Stimulated activated naive B cell treated with anti-CD40 and anti-IgM and Interleukin-4, amounts not matched to agents 10 μg/mL and 1 μg/mL and 100 μg/mL, for 72 hours (primary cell): ENCODE results near the gene GET3.

Experiments
- ATAC-seq, 2 donors: fragments of 150-1000 bp; cut with Tn5 transposase; replicated peaks; 2 replicates each; pipeline ENCODE4 v1.10.0; 2021; ENCODE audit warnings: moderate library complexity in 1 of 2
- DNase-seq: peaks from one replicate; pipeline ENCODE4 v3.0.0; 2021
- H3K27ac Mint-ChIP-seq: one replicate; pipeline ENCODE4 v1.8.0; 2022; ENCODE audit warnings: mild to moderate bottlenecking, mixed read lengths
- H3K27me3 Mint-ChIP-seq, 2 donors: one replicate each; pipeline ENCODE4 v1.8.0; 2022; ENCODE audit warnings: mixed read lengths in 2 of 2
- H3K36me3 Mint-ChIP-seq, 2 donors: one replicate each; pipeline ENCODE4 v1.8.0; 2022; ENCODE audit warnings: mixed read lengths in 2 of 2, mild to moderate bottlenecking in 1 of 2
- H3K4me1 Mint-ChIP-seq, 2 donors: one replicate each; pipeline ENCODE4 v1.8.0; 2022; ENCODE audit warnings: mixed read lengths in 2 of 2, mild to moderate bottlenecking in 1 of 2
- H3K4me3 Mint-ChIP-seq, 2 donors: one replicate each; pipeline ENCODE4 v1.8.0; 2022; ENCODE audit warnings: mild to moderate bottlenecking in 2 of 2, mixed read lengths in 2 of 2, moderate library complexity in 1 of 2
- H3K9me3 Mint-ChIP-seq, 2 donors: one replicate each; pipeline ENCODE4 v1.8.0; 2022; ENCODE audit warnings: mixed read lengths in 2 of 2, mild to moderate bottlenecking in 1 of 2

GET3 gene

DNA sequence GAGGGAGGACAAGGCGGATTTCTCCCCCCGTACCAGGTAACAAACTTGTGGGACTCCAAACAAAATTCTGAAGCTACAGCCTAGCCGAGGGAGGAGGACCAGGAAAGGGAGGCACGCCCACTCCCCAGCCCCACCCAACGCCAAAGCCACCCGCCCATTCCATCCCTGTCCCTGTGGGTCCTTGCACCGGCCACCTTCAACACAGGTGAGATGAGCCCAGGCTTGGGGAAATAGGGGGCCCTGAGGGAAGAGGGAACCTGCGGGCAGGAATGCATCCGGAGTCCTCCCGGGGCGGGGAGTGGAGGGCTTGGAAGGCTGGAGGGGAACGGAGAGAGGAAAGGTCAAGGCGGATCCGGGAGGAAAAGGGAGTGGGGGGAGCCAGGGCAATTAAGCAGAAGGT, 14.3 kb downstream of the GET3 start, which contains the start of gene BEST2:
Gene BEST2, plus strand, starts transcription at position 157 of the 400 bp plus-strand sequence. CDS start 802 bp downstream, outside the sequence.
- Mint-ChIP-seq H3K27ac (no peak within 1 kb of the TSS), H3K9me3 (peaks cover 6 to 8% of the 10 kb centered on the region in 2 donors), H3K27me3 (peaks cover 41 to 46% of the 10 kb centered on the region in 2 donors), H3K36me3 (peaks cover 19% of the 10 kb centered on the region in 2 donors), H3K4me3 (no peak within 1 kb of the TSS), H3K4me1 (peaks cover 8 to 12% of the 10 kb centered on the region in 2 donors)
- ATAC-seq = no peak
- DNase-seq = no peak

DNA sequence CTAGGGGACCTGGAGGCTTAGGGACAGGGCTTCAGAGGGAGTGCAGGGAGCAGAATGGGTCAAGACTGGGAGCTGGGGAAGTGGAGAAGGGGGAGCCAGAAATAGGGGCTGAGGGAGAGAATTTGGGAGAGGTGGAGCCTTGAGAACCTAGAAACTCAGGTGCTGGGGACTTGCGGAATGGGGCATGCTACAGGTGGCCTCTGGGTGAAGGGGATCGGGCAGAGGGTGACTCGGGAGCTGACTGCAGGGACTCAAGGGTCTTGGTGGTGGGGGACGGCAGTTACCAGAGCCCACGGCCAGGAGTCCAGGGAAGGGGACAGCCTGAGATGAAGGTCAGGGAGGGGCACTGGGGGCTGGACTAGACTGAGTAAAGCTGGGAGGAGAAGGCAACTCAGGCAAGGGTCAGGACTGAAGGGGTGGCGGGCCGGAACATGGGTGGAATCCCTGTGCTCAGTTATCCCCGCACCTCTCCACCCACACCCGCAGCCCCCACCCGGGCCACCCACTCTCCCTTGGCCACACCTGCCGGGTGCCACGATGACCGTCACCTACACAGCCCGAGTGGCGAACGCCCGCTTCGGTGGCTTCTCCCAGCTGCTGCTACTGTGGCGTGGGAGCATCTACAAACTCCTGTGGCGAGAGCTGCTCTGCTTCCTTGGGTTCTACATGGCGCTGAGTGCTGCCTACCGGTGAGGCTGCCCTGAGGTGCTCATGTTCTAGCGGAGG, 14.9 kb downstream of the GET3 start:
- H3K27ac Mint-ChIP-seq = no peak overlapping the region

GRCh38 chr19:12754465-12755196, 17.3 kb downstream of the GET3 start:
- peaks cover 44 to 46% of the 10 kb centered on the region in 2 donors for H3K27me3 Mint-ChIP-seq
- H3K27ac Mint-ChIP-seq = no peak overlapping the region
- peaks cover 4 to 7% of the 10 kb centered on the region in 2 donors for H3K4me1 Mint-ChIP-seq
- H3K9me3 Mint-ChIP-seq = no peaks in the 10 kb centered on the region
- ATAC-seq (no peak), DNase-seq (no peak)
- H3K4me3 Mint-ChIP-seq = no peak overlapping the region
- H3K36me3 Mint-ChIP-seq = no peaks in the 10 kb centered on the region

More for the DNA sequence above, 14.9 kb downstream of the GET3 start:
- H3K4me3 Mint-ChIP-seq = no peak overlapping the region
- H3K4me1 Mint-ChIP-seq = peaks cover 8 to 12% of the 10 kb centered on the region in 2 donors
- no peak for ATAC-seq
- H3K27me3 Mint-ChIP-seq = peaks cover 41 to 46% of the 10 kb centered on the region in 2 donors
- no peak for DNase-seq
- peaks cover 13 to 14% of the 10 kb centered on the region in 2 donors for H3K36me3 Mint-ChIP-seq
- H3K9me3 Mint-ChIP-seq = peaks cover 6 to 8% of the 10 kb centered on the region in 2 donors

- H3K27me3 Mint-ChIP-seq = peaks cover 33 to 38% of the 10 kb centered on the region in 2 donors
- H3K36me3 Mint-ChIP-seq = no peaks in the 10 kb centered on the region
- no peak overlapping the region for H3K27ac Mint-ChIP-seq
- peaks cover 0 to 4% of the 10 kb centered on the region in 2 donors for H3K4me1 Mint-ChIP-seq
- DNase-seq = no peak
- peak overlapping the region in 1 of 2 donors; percentile 16 for H3K4me3 Mint-ChIP-seq
- H3K9me3 Mint-ChIP-seq = no peaks in the 10 kb centered on the region
- ATAC-seq = no peak
These were observed 19.0 kb downstream of the GET3 start for GRCh38 chr19:12756150-12756883.

- ATAC-seq (peak; percentile 81 to 86), DNase-seq (peak; percentile 45)
- Mint-ChIP-seq H3K27ac (no peak overlapping the region), H3K27me3 (peaks cover 26 to 28% of the 10 kb centered on the region in 2 donors), H3K4me1 (peaks cover 0 to 4% of the 10 kb centered on the region in 2 donors), H3K36me3 (no peaks in the 10 kb centered on the region), H3K4me3 (peak overlapping the region; percentile 61 to 72), H3K9me3 (no peaks in the 10 kb centered on the region)
These were observed 20.4 kb downstream of the GET3 start for GRCh38 chr19:12757544-12758274.

DNA sequence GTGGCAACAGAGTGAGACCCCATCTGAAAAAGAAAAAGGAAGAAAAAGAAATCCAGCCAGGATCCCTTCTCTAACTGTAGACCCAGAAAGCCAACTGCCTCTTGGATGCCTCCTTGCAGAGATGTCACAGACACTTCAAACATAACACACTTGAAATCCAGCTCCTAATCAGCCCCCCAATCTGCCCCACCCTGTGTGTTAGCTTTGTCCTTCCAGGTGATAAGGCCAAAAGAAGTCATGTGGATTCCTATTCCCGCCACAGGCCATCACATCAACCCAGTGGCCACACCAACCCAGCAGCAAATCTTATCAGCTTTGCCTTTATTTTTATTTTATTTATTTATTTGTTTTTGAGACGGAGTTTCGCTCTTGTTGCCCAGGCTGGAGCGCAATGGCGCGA, 22.4 kb downstream of the GET3 start:
- H3K36me3 Mint-ChIP-seq = peaks cover 0 to 4% of the 10 kb centered on the region in 2 donors
- no peak for DNase-seq
- H3K4me3 Mint-ChIP-seq = no peak overlapping the region
- H3K4me1 Mint-ChIP-seq = peaks cover 0 to 4% of the 10 kb centered on the region in 2 donors
- H3K27me3 Mint-ChIP-seq = peaks cover 12 to 16% of the 10 kb centered on the region in 2 donors
- H3K27ac Mint-ChIP-seq = no peak overlapping the region
- no peak for ATAC-seq
- no peaks in the 10 kb centered on the region for H3K9me3 Mint-ChIP-seq

DNA sequence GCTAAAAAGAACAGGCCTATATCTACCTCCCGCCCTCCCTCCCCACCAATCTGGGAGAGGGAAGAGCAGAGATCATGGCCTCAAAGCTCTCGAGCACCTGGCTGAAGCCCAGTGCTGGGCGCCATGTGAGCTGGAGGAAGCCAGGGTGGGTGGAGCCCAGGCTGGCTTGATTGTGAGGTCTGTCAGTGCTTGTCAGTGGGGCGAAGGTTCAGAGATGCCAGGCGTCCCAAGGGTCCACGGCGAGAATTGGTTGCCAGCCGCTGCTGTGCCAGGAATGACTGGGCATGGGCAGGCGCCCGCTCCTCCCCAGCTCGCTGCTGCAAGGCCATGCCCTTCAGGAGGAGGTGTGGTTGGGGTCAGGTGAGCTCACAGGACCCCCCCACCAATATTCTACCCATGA, 25.8 kb downstream of the GET3 start:
- H3K4me3 Mint-ChIP-seq = no peak overlapping the region
- ATAC-seq = no peak
- no peak overlapping the region for H3K27ac Mint-ChIP-seq
- peaks cover 11 to 13% of the 10 kb centered on the region in 2 donors for H3K36me3 Mint-ChIP-seq
- H3K9me3 Mint-ChIP-seq = no peaks in the 10 kb centered on the region
- peaks cover 0 to 4% of the 10 kb centered on the region in 2 donors for H3K27me3 Mint-ChIP-seq
- peaks cover 6 to 8% of the 10 kb centered on the region in 2 donors for H3K4me1 Mint-ChIP-seq
- no peak for DNase-seq

- DNase-seq = no peak
- Mint-ChIP-seq H3K27ac (no peak overlapping the region), H3K4me3 (no peak overlapping the region), H3K9me3 (no peaks in the 10 kb centered on the region), H3K36me3 (peaks cover 11 to 15% of the 10 kb centered on the region in 2 donors), H3K27me3 (no peaks in the 10 kb centered on the region), H3K4me1 (peaks cover 5 to 8% of the 10 kb centered on the region in 2 donors)
- no peak for ATAC-seq
These were observed 27.4 kb downstream of the GET3 start for GRCh38 chr19:12764698-12765097.

DNA sequence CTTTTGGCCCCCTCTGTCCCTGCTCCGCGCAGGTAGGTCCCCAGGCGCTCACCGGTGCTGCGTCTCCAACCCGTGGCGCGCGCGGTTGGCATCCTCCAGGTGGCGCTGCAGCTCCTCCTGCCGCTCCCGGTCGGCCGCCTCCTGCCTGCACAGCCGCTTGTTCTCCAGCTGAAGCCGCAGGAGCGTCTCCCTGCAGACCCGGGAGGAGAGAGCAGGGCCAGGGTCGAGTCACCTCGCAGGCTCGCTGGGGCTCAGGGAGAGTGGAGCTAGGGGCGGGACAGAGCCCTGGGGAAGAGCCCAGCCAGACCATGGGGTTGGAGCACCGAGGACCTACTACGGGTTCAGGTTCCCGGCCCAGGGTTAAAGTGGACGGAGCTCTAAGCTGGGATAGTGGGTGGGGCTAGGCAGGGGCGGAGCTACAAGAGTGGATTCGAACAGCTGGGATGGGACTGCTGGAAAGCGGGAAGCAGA, 28.8 kb downstream of the GET3 start:
- Mint-ChIP-seq H3K36me3 (peaks cover 15 to 16% of the 10 kb centered on the region in 2 donors), H3K9me3 (no peaks in the 10 kb centered on the region), H3K27ac (peak overlapping the region; percentile 59), H3K4me3 (peak overlapping the region; percentile 76 to 77), H3K4me1 (peaks cover 7 to 8% of the 10 kb centered on the region in 2 donors), H3K27me3 (no peaks in the 10 kb centered on the region)
- DNase-seq = peak; percentile 72
- peak; percentile 92 to 95 for ATAC-seq

- DNase-seq (no peak), ATAC-seq (no peak)
- Mint-ChIP-seq H3K27ac (no peak overlapping the region), H3K36me3 (peaks cover 15 to 16% of the 10 kb centered on the region in 2 donors), H3K4me1 (peaks cover 7 to 8% of the 10 kb centered on the region in 2 donors), H3K9me3 (no peaks in the 10 kb centered on the region), H3K27me3 (no peaks in the 10 kb centered on the region), H3K4me3 (no peak overlapping the region)
These were observed 29.9 kb downstream of the GET3 start for GRCh38 chr19:12767150-12767549.

GRCh38 chr19:12767666-12768065, 30.4 kb downstream of the GET3 start:
- ATAC-seq (no peak), DNase-seq (no peak)
- H3K27ac Mint-ChIP-seq = no peak overlapping the region
- H3K4me3 Mint-ChIP-seq = no peak overlapping the region
- H3K4me1 Mint-ChIP-seq = peaks cover 7 to 8% of the 10 kb centered on the region in 2 donors
- H3K36me3 Mint-ChIP-seq = peaks cover 15 to 16% of the 10 kb centered on the region in 2 donors
- no peaks in the 10 kb centered on the region for H3K27me3 Mint-ChIP-seq
- no peaks in the 10 kb centered on the region for H3K9me3 Mint-ChIP-seq

DNA sequence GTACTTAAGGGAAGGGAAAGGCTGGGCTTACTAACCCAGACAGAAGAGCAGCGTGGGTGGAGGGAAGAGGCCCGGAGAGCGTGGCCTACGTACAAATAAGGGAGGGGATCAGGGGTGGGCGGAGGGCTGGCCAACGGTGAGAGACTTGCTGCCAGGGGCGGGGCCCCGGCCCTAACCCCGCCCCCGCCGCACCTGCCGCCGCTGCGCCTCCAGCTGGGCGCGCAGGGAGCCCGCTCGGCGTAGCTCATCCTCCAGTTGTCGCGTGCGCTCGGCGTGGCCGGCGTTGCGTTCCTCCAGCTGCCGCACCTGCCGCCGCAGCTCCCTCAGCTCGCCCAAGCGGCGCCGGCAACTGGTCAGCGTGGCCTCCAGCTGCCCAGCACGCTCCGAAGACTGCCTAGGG, 32.4 kb downstream of the GET3 start:
- Mint-ChIP-seq H3K27me3 (no peaks in the 10 kb centered on the region), H3K9me3 (no peaks in the 10 kb centered on the region), H3K27ac (no peak overlapping the region), H3K4me1 (peaks cover 15 to 20% of the 10 kb centered on the region in 2 donors), H3K4me3 (no peak overlapping the region), H3K36me3 (peaks cover 12 to 16% of the 10 kb centered on the region in 2 donors)
- DNase-seq (no peak), ATAC-seq (peak in 1 of 2 donors; percentile 64)

GRCh38 chr19:12770922-12771321, 33.6 kb downstream of the GET3 start:
- Mint-ChIP-seq H3K4me3 (no peak overlapping the region), H3K27me3 (no peaks in the 10 kb centered on the region), H3K4me1 (peaks cover 14 to 22% of the 10 kb centered on the region in 2 donors), H3K27ac (no peak overlapping the region), H3K9me3 (no peaks in the 10 kb centered on the region), H3K36me3 (peaks cover 8 to 11% of the 10 kb centered on the region in 2 donors)
- no peak for DNase-seq
- ATAC-seq = no peak
